GM12892 (cell line): Measurements from ENCODE around the gene SPEG.
"Not testable (repeated sequence)": the region's sequence is repeated elsewhere in the genome, so short reads cannot be mapped to it uniquely, and the experiment has no call there.

ENCODE experiments used
- DNase-seq: peaks from one replicate; pipeline ENCODE4 v3.0.0; 2011; ENCODE audit not compliant: insufficient read length
- FAIRE-seq: peaks from 2 replicates; lab custom pipeline; 2011; peaks lifted over from hg19 to GRCh38; lab: Jason Lieb, UNC
- POLR2A ChIP-seq: IDR thresholded peaks from 2 replicates; pipeline ENCODE4 v1.6.1; 2011; ENCODE audit warnings: low read depth, low read length, control low read depth
- POLR2AphosphoS5 ChIP-seq: IDR thresholded peaks from 2 replicates; pipeline ENCODE4 v1.6.1; 2011; ENCODE audit warnings: low read depth, low read length, control low read depth
- TAF1 ChIP-seq: IDR thresholded peaks from 2 replicates; pipeline ENCODE4 v1.6.1; 2011; ENCODE audit warnings: low read depth, mild to moderate bottlenecking, control low read depth, low read length, borderline replicate concordance

The SPEG gene

GRCh38 chr2:219405958-219406860, 28.4 kb upstream of the SPEG start:
- DNase-seq, result no peak
- no peak for FAIRE-seq

DNA sequence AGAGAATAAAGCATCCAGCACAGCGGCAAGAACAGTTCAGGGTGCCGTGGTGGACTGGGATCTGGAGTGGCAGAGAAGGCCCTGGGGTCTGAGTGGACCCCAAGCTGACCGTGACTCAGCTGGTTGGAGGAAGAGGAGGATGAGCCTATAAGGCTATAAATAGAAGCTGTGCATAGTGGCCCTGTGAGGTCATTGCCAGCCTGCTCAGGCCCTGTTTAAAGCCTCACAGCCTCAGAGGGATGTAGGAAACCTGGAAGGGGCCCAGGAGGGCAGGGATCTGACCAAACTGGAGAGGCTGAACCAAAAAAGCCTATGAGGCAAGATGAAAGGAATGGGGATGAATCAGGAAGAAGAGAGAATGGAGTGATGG, 27.8 kb upstream of the SPEG start:
- FAIRE-seq (no peak), DNase-seq (no peak)
- TF ChIP-seq TAF1 (no peak), POLR2A (no peak), POLR2AphosphoS5 (no peak)

More at GRCh38 chr2:219405958-219406860, 28.4 kb upstream of the SPEG start:
- no peak for TF ChIP-seq TAF1
- no peak for TF ChIP-seq POLR2A
- TF ChIP-seq POLR2AphosphoS5, result no peak

DNA sequence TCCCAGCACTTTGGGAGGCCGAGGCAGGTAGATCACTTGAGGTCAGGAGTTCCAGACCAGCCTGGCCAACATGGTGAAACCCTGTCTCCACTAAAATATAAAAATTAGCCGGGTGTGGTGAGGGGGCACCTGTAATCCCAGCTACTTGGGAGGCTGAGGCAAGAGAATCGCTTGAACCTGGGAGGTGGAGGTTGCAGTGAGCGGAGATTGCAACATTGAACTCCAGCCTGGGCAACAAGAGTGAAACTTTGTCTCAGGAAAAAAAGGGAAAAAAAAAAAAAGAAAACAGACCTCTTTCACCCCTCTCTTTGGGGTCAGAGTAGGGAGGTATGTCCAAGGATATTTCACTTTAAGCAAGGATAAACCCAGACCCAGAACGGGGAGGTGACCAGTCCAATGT, 27.3 kb upstream of the SPEG start:
- DNase-seq, FAIRE-seq: not testable (repeated sequence)

DNA sequence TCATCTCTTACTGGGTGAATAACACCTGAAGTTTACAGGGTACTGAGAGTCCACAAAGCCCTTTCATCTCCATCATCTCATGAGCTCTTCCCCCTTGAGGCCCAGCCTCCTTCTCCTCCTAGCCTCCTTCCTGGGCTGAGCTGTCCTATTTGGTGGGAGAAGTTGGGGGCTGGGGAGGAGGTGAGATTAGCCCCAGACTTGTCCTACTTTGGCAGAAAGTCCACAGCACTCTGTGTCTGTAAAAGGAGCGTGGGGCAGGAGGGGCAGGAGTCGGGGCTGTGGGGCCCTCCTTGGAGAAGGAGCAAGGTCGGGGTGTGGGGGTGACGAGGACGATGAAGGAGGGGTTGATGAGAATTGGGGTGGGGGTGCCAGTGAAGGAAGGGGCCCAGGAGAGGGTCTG, 26.4 kb upstream of the SPEG start:
- TF ChIP-seq TAF1, result no peak
- TF ChIP-seq POLR2A, result no peak
- TF ChIP-seq POLR2AphosphoS5, result no peak
- no peak for FAIRE-seq

GRCh38 chr2:219408631-219409030, 26.0 kb upstream of the SPEG start:
- FAIRE-seq, result no peak
- no peak for DNase-seq
- TF ChIP-seq POLR2AphosphoS5 (no peak), TAF1 (no peak), POLR2A (no peak)

More for the DNA sequence above, 26.4 kb upstream of the SPEG start:
- DNase-seq, result no peak

- TF ChIP-seq TAF1, result no peak
- TF ChIP-seq POLR2A, result no peak
- TF ChIP-seq POLR2AphosphoS5, result no peak
- no peak for DNase-seq
- no peak for FAIRE-seq
Measured at GRCh38 chr2:219409619-219410018, 25.0 kb upstream of the SPEG start.

DNA sequence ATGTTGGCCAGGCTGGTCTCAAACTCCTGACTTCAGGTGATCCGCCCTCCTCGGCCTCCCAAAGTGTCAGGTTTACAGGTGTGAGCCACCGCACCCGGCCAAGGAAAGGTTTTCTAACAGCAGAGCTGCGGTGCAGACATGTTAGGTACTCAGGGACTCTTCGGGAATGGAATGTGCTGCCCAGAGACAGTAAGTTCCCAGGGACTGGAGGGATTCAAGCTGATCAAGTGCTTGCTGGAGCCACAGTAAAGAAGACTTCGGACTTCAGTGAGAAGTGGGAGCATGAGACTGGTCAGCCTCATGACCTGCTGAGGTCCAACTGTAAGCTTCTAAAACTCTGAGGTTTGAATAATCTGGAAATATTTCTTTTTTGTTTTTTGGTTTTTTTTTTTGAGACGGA, 24.3 kb upstream of the SPEG start:
- no peak for DNase-seq
- TF ChIP-seq POLR2AphosphoS5 (no peak), POLR2A (no peak), TAF1 (no peak)
- no peak for FAIRE-seq

GRCh38 chr2:219414857-219415256, 19.8 kb upstream of the SPEG start:
- DNase-seq (no peak), FAIRE-seq (no peak)
- TF ChIP-seq POLR2AphosphoS5 (no peak), POLR2A (no peak), TAF1 (no peak)

GRCh38 chr2:219415580-219416234, 18.9 kb upstream of the SPEG start:
- TF ChIP-seq TAF1 (no peak), POLR2AphosphoS5 (no peak), POLR2A (no peak)
- FAIRE-seq (no peak), DNase-seq (no peak)

- DNase-seq (no peak), FAIRE-seq (no peak)
- TF ChIP-seq POLR2AphosphoS5 (no peak), POLR2A (no peak), TAF1 (no peak)
Measured at GRCh38 chr2:219416235-219416602, 18.4 kb upstream of the SPEG start.

- TF ChIP-seq TAF1 (no peak), POLR2AphosphoS5 (no peak), POLR2A (no peak)
- DNase-seq (no peak), FAIRE-seq (no peak)
Measured at GRCh38 chr2:219416938-219417337, 17.7 kb upstream of the SPEG start.

- no peak for FAIRE-seq
- no peak for TF ChIP-seq POLR2AphosphoS5
- TF ChIP-seq TAF1, result no peak
- no peak for TF ChIP-seq POLR2A
- DNase-seq, result no peak
Measured at GRCh38 chr2:219417374-219417773, 17.3 kb upstream of the SPEG start.
